Measurements from ENCODE around the gene NT5DC3.

- no peak for TF ChIP-seq CTCF (conservative IDR thresholded peaks at IDR 0.05; ENCODE audit: low read depth, low read length)
- no peak for TF ChIP-seq EZH2 (IDR thresholded peaks at IDR 0.05; ENCODE audit: borderline replicate concordance, low read depth, low read length, poor library complexity, severe bottlenecking)
Observed at GRCh38 chr12:103807561-103808238, 33.3 kb downstream of the NT5DC3 start.

Data from A673 (cell line).